A673 (cell line): ENCODE data around the gene TSG101. TPM values are rescaled to one million over a fixed set of nuclear protein-coding genes. Genes with fewer than 3 reads are reported as not detected.

Experiments
- BruUV-seq: library from RNA; stranded (reverse); fragments of 400-500 nt; replicated peaks from 2 replicates; lab custom pipeline; 2021; lab: Mats Ljungman, UMichigan
- CTCF ChIA-PET: fragments of 300-600 bp; sonication (Branson Sonifier 250); formaldehyde crosslinking; loops from one replicate; lab custom pipeline; 2022; ENCODE audit warnings: antibody characterized with exemption; lab: Charles Lee
- POLR2A ChIA-PET: fragments of 300-600 bp; sonication (Branson Sonifier 250); formaldehyde crosslinking; loops from one replicate; lab custom pipeline; 2022; ENCODE audit warnings: antibody characterized with exemption; ENCODE audit not compliant: low non-redundant PET; lab: Charles Lee
- DNase-seq: peaks from one replicate; pipeline ENCODE4 v3.0.0-alpha.2; 2015; ENCODE audit warnings: low spot score
- H3K27ac ChIP-seq: fragments of 200-600 bp; sonication (generic); 2 replicates; pipeline ENCODE4 v1.5.1; 2016; ENCODE audit warnings: mixed run types, low read depth, mild to moderate bottlenecking, mixed read lengths, antibody characterized with exemption, low read length; ENCODE audit not compliant: poor library complexity, severe bottlenecking
- H3K27me3 ChIP-seq: fragments of 200-600 bp; sonication (generic); replicated peaks from 2 replicates; pipeline ENCODE4 v1.6.1; 2017; ENCODE audit warnings: mixed run types, low read depth, mild to moderate bottlenecking, mixed read lengths, antibody characterized with exemption, low read length; ENCODE audit not compliant: insufficient read depth, poor library complexity
- H3K36me3 ChIP-seq: fragments of 200-600 bp; sonication (generic); 2 replicates; pipeline ENCODE4 v1.6.1; 2016; ENCODE audit warnings: mixed run types, mild to moderate bottlenecking, mixed read lengths, antibody characterized with exemption, low read length; ENCODE audit not compliant: insufficient read depth, poor library complexity, severe bottlenecking
- H3K4me1 ChIP-seq: fragments of 200-600 bp; sonication (generic); 2 replicates; pipeline ENCODE4 v1.6.1; 2017; ENCODE audit warnings: mixed run types, mild to moderate bottlenecking, mixed read lengths, antibody characterized with exemption, low read length; ENCODE audit not compliant: insufficient read depth, poor library complexity, severe bottlenecking
- H3K4me3 ChIP-seq: fragments of 200-600 bp; sonication (generic); 2 replicates; pipeline ENCODE4 v1.5.1; 2016; ENCODE audit warnings: low read depth, mixed run types, mild to moderate bottlenecking, mixed read lengths, low read length; ENCODE audit not compliant: poor library complexity, severe bottlenecking
- H3K9me3 ChIP-seq: fragments of 200-600 bp; sonication (generic); 2 replicates; pipeline ENCODE4 v1.6.1; 2016; ENCODE audit warnings: mixed run types, low read depth, mild to moderate bottlenecking, mixed read lengths, antibody characterized with exemption, low read length; ENCODE audit not compliant: poor library complexity, severe bottlenecking
- EZH2 ChIP-seq: fragments of 200-600 bp; sonication (generic); IDR thresholded peaks from 2 replicates; pipeline ENCODE4 v1.6.1; 2017; ENCODE audit warnings: borderline replicate concordance, low read depth, mild to moderate bottlenecking, mixed read lengths, antibody characterized with exemption, low read length; ENCODE audit not compliant: poor library complexity, severe bottlenecking
- intact Hi-C: fragments of 100-400 bp; cut with micrococcal nuclease; formaldehyde crosslinking; loops from one replicate; pipeline ENCODE4 v1.10.0; 2022; ENCODE audit not compliant: unreplicated experiment
- total RNA-seq: library from RNA; stranded (reverse); gene quantifications from 2 replicates; pipeline ENCODE4 v1.2.3, GENCODE V29; 2021
- TF ChIP-seq, protein P1 (sequence below): fragments of 300-800, 200-600 bp; sonication (generic); conservative IDR thresholded peaks from 2 replicates; pipeline ENCODE4 v1.5.1; 2017; ENCODE audit warnings: low read depth, mild to moderate bottlenecking, antibody characterized with exemption, low read length, moderate library complexity, mixed read lengths

TSG101 gene
- total RNA-seq, 1 experiment from 2014 or later, result 48.2 TPM

- no peak overlapping the region for H3K4me3 ChIP-seq
- no peaks in the 10 kb centered on the region for H3K9me3 ChIP-seq
- intact Hi-C loops, result no loop called here
- H3K27me3 ChIP-seq, result no peaks in the 10 kb centered on the region
- no peaks in the 10 kb centered on the region for H3K4me1 ChIP-seq
- ChIA-PET CTCF (no interaction called here), POLR2A (no interaction called here)
- no peak for TF ChIP-seq EZH2
- TF ChIP-seq, protein P1, sequence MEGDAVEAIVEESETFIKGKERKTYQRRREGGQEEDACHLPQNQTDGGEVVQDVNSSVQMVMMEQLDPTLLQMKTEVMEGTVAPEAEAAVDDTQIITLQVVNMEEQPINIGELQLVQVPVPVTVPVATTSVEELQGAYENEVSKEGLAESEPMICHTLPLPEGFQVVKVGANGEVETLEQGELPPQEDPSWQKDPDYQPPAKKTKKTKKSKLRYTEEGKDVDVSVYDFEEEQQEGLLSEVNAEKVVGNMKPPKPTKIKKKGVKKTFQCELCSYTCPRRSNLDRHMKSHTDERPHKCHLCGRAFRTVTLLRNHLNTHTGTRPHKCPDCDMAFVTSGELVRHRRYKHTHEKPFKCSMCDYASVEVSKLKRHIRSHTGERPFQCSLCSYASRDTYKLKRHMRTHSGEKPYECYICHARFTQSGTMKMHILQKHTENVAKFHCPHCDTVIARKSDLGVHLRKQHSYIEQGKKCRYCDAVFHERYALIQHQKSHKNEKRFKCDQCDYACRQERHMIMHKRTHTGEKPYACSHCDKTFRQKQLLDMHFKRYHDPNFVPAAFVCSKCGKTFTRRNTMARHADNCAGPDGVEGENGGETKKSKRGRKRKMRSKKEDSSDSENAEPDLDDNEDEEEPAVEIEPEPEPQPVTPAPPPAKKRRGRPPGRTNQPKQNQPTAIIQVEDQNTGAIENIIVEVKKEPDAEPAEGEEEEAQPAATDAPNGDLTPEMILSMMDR, result no peak
- BruUV-seq, result no TSS peak
- H3K27ac ChIP-seq, result no peak overlapping the region
- peaks cover 1% of the 10 kb centered on the region for H3K36me3 ChIP-seq
- DNase-seq, result no peak
These were observed 33.9 kb downstream of the TSG101 start for GRCh38 chr11:18492888-18493287.

DNA sequence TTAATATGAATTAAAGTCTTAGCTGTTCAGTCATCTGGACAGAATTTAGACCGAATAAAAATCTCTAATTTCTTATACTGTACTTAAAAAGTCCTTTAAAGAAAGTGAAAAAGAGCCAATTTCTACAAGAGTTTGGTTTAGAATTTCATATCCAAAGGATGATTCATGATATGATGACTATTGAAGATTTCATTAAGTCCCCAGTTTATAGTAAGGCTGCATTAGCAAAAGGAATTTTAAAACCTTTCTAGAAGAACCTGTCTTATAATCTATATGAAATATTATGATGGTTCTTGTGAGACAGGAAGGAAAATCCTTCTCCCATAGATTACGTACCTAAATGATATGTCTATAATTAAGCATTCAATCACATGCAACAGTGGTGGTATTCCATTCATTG, 34.8 kb downstream of the TSG101 start:
- intact Hi-C loops, result no loop called here
- no peak for DNase-seq
- Histone ChIP-seq H3K27me3 (no peaks in the 10 kb centered on the region), H3K36me3 (no peaks in the 10 kb centered on the region), H3K9me3 (no peaks in the 10 kb centered on the region), H3K4me1 (no peaks in the 10 kb centered on the region), H3K27ac (no peak overlapping the region), H3K4me3 (no peak overlapping the region)
- TF ChIP-seq EZH2, result no peak
- TF ChIP-seq, protein P1, result no peak
- ChIA-PET CTCF (no interaction called here), POLR2A (no interaction called here)
- no TSS peak for BruUV-seq

GRCh38 chr11:18490736-18491485, 35.8 kb downstream of the TSG101 start:
- no peaks in the 10 kb centered on the region for H3K4me1 ChIP-seq
- no peaks in the 10 kb centered on the region for H3K36me3 ChIP-seq
- ChIA-PET POLR2A (no interaction called here), CTCF (no interaction called here)
- BruUV-seq, result no TSS peak
- no peaks in the 10 kb centered on the region for H3K27me3 ChIP-seq
- intact Hi-C loops, result no loop called here
- no peak for TF ChIP-seq EZH2
- TF ChIP-seq, protein P1, result no peak
- H3K27ac ChIP-seq, result no peak overlapping the region
- no peaks in the 10 kb centered on the region for H3K9me3 ChIP-seq
- no peak for DNase-seq
- H3K4me3 ChIP-seq, result no peak overlapping the region
